HG03432 (cell line): ENCODE data around the gene SLC45A3.

ENCODE experiments used
- ATAC-seq: cut with Tn5 transposase; IDR thresholded peaks from one replicate; pipeline ENCODE4 v1.9.1; 2021; ENCODE audit warnings: mild to moderate bottlenecking, moderate library complexity; ENCODE audit not compliant: unreplicated experiment

Gene SLC45A3

GRCh38 chr1:205669341-205670149 lies 10.8 kb downstream of the SLC45A3 start:
- ATAC-seq = peak; percentile 43

- peak; percentile 28 for ATAC-seq
These were observed 11.4 kb downstream of the SLC45A3 start for GRCh38 chr1:205668951-205669340.

GRCh38 chr1:205667909-205668643 lies 12.2 kb downstream of the SLC45A3 start:
- ATAC-seq = no peak

GRCh38 chr1:205666372-205667166 lies 13.7 kb downstream of the SLC45A3 start:
- ATAC-seq = no peak

- no peak for ATAC-seq
These were observed 14.9 kb downstream of the SLC45A3 start for GRCh38 chr1:205665201-205666045.

GRCh38 chr1:205664399-205665017 lies 15.8 kb downstream of the SLC45A3 start:
- ATAC-seq = no peak

- ATAC-seq = no peak
These were observed 16.9 kb downstream of the SLC45A3 start for GRCh38 chr1:205663286-205663936.

GRCh38 chr1:205662791-205663190 lies 17.5 kb downstream of the SLC45A3 start:
- ATAC-seq = no peak

- no peak for ATAC-seq
These were observed 18.1 kb downstream of the SLC45A3 start for GRCh38 chr1:205662135-205662738.

GRCh38 chr1:205661429-205662134 lies 18.7 kb downstream of the SLC45A3 start:
- ATAC-seq = no peak

GRCh38 chr1:205660361-205660760 lies 19.9 kb downstream of the SLC45A3 start:
- no peak for ATAC-seq

GRCh38 chr1:205658943-205659581 lies 21.2 kb downstream of the SLC45A3 start:
- peak; percentile 77 for ATAC-seq

- ATAC-seq = no peak
These were observed 24.1 kb downstream of the SLC45A3 start for GRCh38 chr1:205656236-205656635.

- ATAC-seq = no peak
These were observed 27.3 kb downstream of the SLC45A3 start for GRCh38 chr1:205652984-205653383.

- ATAC-seq = no peak
These were observed 30.1 kb downstream of the SLC45A3 start for GRCh38 chr1:205650241-205650640.

GRCh38 chr1:205645519-205645918 lies 34.8 kb downstream of the SLC45A3 start:
- no peak for ATAC-seq

- ATAC-seq = no peak
These were observed 37.5 kb downstream of the SLC45A3 start for GRCh38 chr1:205642679-205643307.

GRCh38 chr1:205639567-205639966 lies 40.7 kb downstream of the SLC45A3 start:
- ATAC-seq = no peak
